GM12865 (cell line): ENCODE measurements around the gene DNAJB6.

Experiments used
- DNase-seq: peaks from one replicate; pipeline ENCODE4 v3.0.0; 2010; ENCODE audit warnings: low read depth
- H3K4me3 ChIP-seq: 2 replicates; pipeline ENCODE4 v1.5.1; 2011; ENCODE audit warnings: mild to moderate bottlenecking, low read depth, low read length, control low read depth
- TF ChIP-seq, protein P1 (sequence below): IDR thresholded peaks from 2 replicates; pipeline ENCODE4 v1.5.1; 2011; ENCODE audit warnings: low read length, control low read depth, low read depth, inconsistent platforms; ENCODE audit not compliant: insufficient read depth; ENCODE audit errors: missing control alignments

The DNAJB6 gene

GRCh38 chr7:157399086-157399687 is 62.4 kb downstream of the DNAJB6 start:
- DNase-seq, result no peak
- no peak overlapping the region for H3K4me3 ChIP-seq
- TF ChIP-seq, protein P1, sequence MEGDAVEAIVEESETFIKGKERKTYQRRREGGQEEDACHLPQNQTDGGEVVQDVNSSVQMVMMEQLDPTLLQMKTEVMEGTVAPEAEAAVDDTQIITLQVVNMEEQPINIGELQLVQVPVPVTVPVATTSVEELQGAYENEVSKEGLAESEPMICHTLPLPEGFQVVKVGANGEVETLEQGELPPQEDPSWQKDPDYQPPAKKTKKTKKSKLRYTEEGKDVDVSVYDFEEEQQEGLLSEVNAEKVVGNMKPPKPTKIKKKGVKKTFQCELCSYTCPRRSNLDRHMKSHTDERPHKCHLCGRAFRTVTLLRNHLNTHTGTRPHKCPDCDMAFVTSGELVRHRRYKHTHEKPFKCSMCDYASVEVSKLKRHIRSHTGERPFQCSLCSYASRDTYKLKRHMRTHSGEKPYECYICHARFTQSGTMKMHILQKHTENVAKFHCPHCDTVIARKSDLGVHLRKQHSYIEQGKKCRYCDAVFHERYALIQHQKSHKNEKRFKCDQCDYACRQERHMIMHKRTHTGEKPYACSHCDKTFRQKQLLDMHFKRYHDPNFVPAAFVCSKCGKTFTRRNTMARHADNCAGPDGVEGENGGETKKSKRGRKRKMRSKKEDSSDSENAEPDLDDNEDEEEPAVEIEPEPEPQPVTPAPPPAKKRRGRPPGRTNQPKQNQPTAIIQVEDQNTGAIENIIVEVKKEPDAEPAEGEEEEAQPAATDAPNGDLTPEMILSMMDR, result no peak

GRCh38 chr7:157400171-157400860 is 63.5 kb downstream of the DNAJB6 start:
- no peak overlapping the region for H3K4me3 ChIP-seq
- TF ChIP-seq, protein P1, result no peak
- no peak for DNase-seq

DNA sequence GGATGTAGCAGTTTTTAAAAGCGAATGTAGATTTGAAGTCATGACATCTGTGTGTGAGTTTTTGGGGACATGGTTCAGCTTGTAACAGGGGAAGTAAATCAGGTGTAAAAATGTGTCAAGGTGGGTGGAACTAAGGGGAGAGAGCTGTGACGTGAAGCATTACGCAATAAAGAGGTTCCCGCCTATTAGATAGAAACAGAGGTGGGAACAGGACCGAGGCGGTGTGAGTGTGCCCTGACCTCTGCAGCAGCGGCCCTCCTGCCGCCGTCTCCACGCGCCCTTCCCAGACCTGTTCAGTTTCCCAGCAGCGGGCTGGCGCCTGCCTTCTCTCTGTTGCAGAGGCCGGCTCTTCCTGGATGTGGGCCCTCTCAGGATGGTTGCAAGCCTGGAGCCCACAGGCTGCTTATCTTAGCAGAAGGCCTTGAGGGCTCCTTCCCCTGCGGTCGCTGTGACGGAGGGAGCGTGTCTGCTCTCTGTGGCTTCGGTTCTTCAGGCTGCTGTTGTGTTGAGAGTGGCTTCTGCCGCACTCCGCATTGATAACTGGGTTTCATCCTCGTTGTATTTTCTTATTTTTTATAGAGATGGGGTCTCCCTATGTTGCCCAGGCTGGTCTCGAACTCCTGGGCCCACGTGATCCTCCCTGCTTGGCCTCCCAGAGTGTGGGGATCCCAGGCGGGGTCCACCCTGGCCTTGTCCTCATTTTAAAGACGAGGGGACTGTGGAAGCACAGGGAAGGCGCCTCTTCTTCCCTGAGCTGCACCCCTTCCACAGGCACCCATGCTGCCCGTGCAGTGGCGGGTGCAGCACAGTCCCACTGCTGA is 65.0 kb downstream of the DNAJB6 start:
- TF ChIP-seq, protein P1, result no peak
- no peak overlapping the region for H3K4me3 ChIP-seq
- no peak for DNase-seq

DNA sequence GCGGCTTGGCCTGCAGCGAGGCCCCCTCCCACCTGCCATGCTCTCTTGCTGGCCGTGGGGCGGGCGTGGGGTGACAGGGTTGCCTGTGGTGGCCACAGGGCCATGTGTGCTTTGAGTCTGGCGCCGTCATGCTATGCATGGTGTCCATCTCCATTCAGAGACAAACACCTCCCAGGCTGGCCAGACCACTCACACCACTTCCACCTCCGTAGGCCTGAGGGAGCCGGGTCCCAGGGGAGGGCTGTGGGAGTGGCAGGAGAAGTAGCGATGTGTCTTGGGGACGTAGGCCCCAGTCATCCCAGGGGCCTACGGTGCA is 65.5 kb downstream of the DNAJB6 start:
- DNase-seq, result no peak
- TF ChIP-seq, protein P1, result no peak
- no peak overlapping the region for H3K4me3 ChIP-seq

DNA sequence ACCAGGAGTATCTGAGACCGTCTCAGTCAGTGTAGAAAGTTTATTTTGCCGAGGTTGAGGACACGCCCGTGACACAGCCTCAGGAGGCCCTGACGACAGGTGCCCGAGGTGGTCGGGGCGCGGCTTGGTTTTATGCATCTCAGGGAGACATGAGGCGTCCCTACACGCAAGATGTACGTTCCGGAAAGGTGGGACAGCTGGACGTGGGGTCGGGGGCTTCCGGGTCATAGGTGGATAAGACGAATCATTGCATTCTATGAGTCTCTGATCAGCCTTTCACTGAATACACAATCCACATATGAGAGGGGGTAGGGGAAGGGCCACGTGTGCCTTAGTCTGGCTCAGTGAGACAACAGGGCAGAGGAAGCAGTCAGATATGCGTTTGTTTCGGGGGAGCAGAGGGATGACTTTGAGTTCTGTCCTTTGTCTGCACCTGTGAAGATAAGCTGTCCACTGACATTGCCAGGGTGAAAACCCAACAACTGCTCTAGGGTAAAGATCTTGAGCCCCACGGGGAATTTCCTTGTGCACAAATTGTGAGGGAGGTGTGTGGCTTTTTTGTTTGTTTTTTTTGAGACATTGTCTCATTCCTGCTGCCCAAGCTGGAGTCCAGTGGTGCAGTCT is 66.2 kb downstream of the DNAJB6 start:
- no peak for DNase-seq
- no peak overlapping the region for H3K4me3 ChIP-seq
- TF ChIP-seq, protein P1, result no peak

DNA sequence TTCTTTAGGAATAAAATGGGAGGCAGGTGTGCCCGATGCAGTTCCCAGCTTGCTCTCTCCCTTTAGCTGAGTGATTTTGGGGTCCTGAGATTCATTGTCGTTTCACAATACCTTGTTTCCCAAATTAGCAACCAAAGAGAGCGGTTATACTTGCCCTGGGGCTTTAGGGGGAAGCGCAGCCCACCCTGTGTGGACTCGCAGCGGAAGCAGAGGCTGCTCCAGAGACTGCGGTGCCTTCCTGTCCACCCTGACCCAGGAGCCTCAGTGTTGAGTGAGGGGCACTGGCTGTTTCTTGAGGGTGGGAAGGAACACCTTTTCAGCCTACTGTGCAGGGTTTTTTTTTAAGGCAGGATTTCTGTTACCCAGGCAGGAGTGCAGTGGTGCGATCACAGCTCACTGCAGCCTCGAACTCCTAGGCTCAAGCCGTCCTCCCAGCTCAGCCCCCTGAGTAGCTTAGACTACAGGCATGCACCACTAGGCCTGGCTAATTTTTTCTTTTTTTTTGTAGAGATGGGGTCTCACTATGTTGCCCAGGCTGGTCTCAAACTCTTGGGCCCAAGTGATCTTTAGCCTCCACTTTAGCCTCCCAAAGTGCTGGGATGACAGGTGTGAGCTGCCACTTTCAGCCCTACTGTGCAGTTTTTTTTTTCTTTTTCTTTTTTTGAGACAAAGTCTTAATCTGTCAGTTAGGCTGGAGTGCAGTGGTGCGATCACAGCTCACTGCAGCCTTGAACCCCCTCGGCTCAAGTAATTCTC is 67.0 kb downstream of the DNAJB6 start:
- TF ChIP-seq, protein P1, result no peak
- no peak for DNase-seq
- H3K4me3 ChIP-seq, result no peak overlapping the region
